OCI-LY7 (cell line): ENCODE results near the gene AMIGO3. TPM values are rescaled to one million over a fixed set of nuclear protein-coding genes. Genes with fewer than 3 reads are reported as not detected.

ENCODE experiments used
- BruUV-seq: library from RNA; stranded (reverse); fragments of 400-500 nt; replicated peaks from 2 replicates; lab custom pipeline; 2021; lab: Mats Ljungman, UMichigan
- CTCF ChIA-PET: fragments of 300-600 bp; sonication (Branson Sonifier 250); formaldehyde crosslinking; loops from one replicate; lab custom pipeline; 2022; ENCODE audit warnings: antibody characterized with exemption; ENCODE audit not compliant: unreplicated experiment; lab: Charles Lee
- POLR2A ChIA-PET: fragments of 300-600 bp; sonication (Branson Sonifier 250); formaldehyde crosslinking; loops from one replicate; lab custom pipeline; 2022; ENCODE audit warnings: antibody characterized with exemption; lab: Charles Lee
- DNase-seq: peaks from one replicate; pipeline ENCODE4 v3.0.0-alpha.2; 2015; ENCODE audit warnings: low spot score
- H2AFZ ChIP-seq: fragments of 200-600 bp; sonication (generic), shearing (Covaris generic); 2 replicates; pipeline ENCODE4 v1.6.1; 2014; ENCODE audit warnings: mild to moderate bottlenecking, antibody characterized with exemption, low read length, moderate library complexity
- H3K27ac ChIP-seq: fragments of 200-600 bp; sonication (generic); 2 replicates; pipeline ENCODE4 v1.5.1; 2014; ENCODE audit warnings: mixed run types, low read depth, mild to moderate bottlenecking, moderate library complexity, low read length, inconsistent platforms; ENCODE audit not compliant: poor library complexity, severe bottlenecking
- H3K36me3 ChIP-seq: fragments of 200-600 bp; sonication (generic); 2 replicates; pipeline ENCODE4 v1.6.1; 2014; ENCODE audit warnings: mild to moderate bottlenecking, antibody characterized with exemption, low read length, moderate library complexity, mixed read lengths; ENCODE audit not compliant: insufficient read depth
- H3K4me1 ChIP-seq: fragments of 200-600 bp; sonication (generic); 2 replicates; pipeline ENCODE4 v1.5.1; 2014; ENCODE audit warnings: mild to moderate bottlenecking, low read length; ENCODE audit not compliant: insufficient read depth, poor library complexity, severe bottlenecking
- H3K4me2 ChIP-seq: fragments of 200-600 bp; sonication (generic); 2 replicates; pipeline ENCODE4 v1.6.1; 2014; ENCODE audit warnings: mild to moderate bottlenecking, low read length
- H3K4me3 ChIP-seq: fragments of 200-600 bp; sonication (generic); 2 replicates; pipeline ENCODE4 v1.5.1; 2014; ENCODE audit warnings: mild to moderate bottlenecking, low read depth, low read length; ENCODE audit not compliant: poor library complexity, severe bottlenecking
- H3K79me2 ChIP-seq: fragments of 200-600 bp; sonication (generic); 2 replicates; pipeline ENCODE4 v1.6.1; 2016; ENCODE audit warnings: low read depth, mild to moderate bottlenecking, low read length, moderate library complexity, mixed read lengths; ENCODE audit not compliant: insufficient read depth
- H3K9me2 ChIP-seq: fragments of 200-600 bp; sonication (generic); 2 replicates; pipeline ENCODE4 v1.6.1; 2016; ENCODE audit warnings: mild to moderate bottlenecking, low read length, mixed read lengths; ENCODE audit not compliant: insufficient read depth
- H3K9me3 ChIP-seq: fragments of 200-600 bp; sonication (generic); 2 replicates; pipeline ENCODE4 v1.6.1; 2014; ENCODE audit warnings: mild to moderate bottlenecking, mixed run types, low read length, mixed read lengths
- H4K20me1 ChIP-seq: fragments of 200-600 bp; sonication (generic); 2 replicates; pipeline ENCODE4 v1.6.1; 2014; ENCODE audit warnings: mild to moderate bottlenecking, antibody characterized with exemption, low read length, moderate library complexity, mixed read lengths; ENCODE audit not compliant: insufficient read depth
- EZH2phosphoT487 ChIP-seq: fragments of 200-600 bp; sonication (generic); IDR thresholded peaks from 2 replicates; pipeline ENCODE4 v1.6.1; 2018; ENCODE audit warnings: low read depth, borderline replicate concordance, mild to moderate bottlenecking, mixed run types, antibody characterized with exemption, low read length, moderate library complexity, mixed read lengths
- intact Hi-C: fragments of 100-400 bp; cut with micrococcal nuclease; formaldehyde crosslinking; loops from one replicate; pipeline ENCODE4 v1.10.0; 2022; ENCODE audit not compliant: unreplicated experiment
- total RNA-seq, 2 experiments: library from RNA; depleted of rRNA in 1 of 2; stranded (reverse); fragments of >200 nt in 1 of 2; shearing (Covaris generic) in 1 of 2; gene quantifications; 2 replicates each; pipeline ENCODE4 v1.2.3, GENCODE V29; 2014 to 2022
- TF ChIP-seq, protein P1 (sequence below): fragments of 200-600 bp; sonication (generic); conservative IDR thresholded peaks from 2 replicates; pipeline ENCODE4 v1.5.1; 2014; ENCODE audit warnings: mild to moderate bottlenecking, antibody characterized with exemption, low read length, moderate library complexity, mixed read lengths

The AMIGO3 gene
- total RNA-seq, 2 experiments from 2014 or later = 0.80 to 4.4 TPM

DNA sequence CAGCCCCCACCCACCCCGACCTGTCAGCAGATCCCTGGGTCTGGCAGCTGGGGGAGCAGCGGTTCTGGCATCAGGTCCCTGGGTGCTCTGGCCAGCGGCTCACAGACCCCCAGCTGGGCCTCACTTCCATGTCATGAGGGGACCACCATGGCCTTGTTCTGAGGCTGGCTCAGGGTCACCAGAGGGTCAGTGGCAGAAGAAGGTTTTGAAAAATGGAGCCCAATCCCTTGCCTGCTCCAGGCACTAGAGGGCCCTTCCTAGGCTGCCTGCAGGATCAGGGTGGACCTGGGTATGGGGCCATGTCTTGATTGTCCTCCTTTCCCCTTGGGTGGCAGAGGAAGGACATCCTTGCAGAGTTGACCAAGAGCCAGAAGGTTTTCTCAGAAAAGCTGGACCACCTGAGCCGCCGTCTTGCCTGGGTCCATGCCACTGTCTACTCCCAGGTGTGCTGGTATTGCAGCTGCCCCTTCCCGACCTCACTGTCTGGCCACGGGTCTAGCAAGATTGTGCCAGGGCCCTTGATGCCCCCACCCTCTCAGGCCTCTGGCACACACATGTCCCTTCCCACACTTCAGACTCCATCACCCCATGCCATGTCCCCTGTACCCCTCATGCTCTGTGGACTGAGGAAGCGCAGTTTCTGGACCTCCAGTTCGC lies 12.9 kb downstream of the AMIGO3 start:
- Histone ChIP-seq H3K79me2 (no peaks in the 10 kb centered on the region), H3K9me2 (no peaks in the 10 kb centered on the region), H2AFZ (no peak overlapping the region), H3K4me1 (no peaks in the 10 kb centered on the region), H4K20me1 (no peaks in the 10 kb centered on the region), H3K4me2 (no peak overlapping the region), H3K9me3 (no peaks in the 10 kb centered on the region), H3K36me3 (0 out of 2 replicates have a peak, but pooled peaks cover 10% of the 10 kb centered on the region), H3K4me3 (no peak overlapping the region), H3K27ac (no peak overlapping the region)
- POLR2A ChIA-PET = no interaction called here
- no TSS peak for BruUV-seq
- CTCF ChIA-PET = interaction anchor here (0.5 kb wide), 1 partner anchor 202 kb away, joined by 4 read pairs; no protein-coding TSS in a partner anchor
- intact Hi-C loops = no loop called here
- DNase-seq = no peak
- TF ChIP-seq EZH2phosphoT487 = no peak
- TF ChIP-seq, protein P1, sequence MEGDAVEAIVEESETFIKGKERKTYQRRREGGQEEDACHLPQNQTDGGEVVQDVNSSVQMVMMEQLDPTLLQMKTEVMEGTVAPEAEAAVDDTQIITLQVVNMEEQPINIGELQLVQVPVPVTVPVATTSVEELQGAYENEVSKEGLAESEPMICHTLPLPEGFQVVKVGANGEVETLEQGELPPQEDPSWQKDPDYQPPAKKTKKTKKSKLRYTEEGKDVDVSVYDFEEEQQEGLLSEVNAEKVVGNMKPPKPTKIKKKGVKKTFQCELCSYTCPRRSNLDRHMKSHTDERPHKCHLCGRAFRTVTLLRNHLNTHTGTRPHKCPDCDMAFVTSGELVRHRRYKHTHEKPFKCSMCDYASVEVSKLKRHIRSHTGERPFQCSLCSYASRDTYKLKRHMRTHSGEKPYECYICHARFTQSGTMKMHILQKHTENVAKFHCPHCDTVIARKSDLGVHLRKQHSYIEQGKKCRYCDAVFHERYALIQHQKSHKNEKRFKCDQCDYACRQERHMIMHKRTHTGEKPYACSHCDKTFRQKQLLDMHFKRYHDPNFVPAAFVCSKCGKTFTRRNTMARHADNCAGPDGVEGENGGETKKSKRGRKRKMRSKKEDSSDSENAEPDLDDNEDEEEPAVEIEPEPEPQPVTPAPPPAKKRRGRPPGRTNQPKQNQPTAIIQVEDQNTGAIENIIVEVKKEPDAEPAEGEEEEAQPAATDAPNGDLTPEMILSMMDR = no peak

DNA sequence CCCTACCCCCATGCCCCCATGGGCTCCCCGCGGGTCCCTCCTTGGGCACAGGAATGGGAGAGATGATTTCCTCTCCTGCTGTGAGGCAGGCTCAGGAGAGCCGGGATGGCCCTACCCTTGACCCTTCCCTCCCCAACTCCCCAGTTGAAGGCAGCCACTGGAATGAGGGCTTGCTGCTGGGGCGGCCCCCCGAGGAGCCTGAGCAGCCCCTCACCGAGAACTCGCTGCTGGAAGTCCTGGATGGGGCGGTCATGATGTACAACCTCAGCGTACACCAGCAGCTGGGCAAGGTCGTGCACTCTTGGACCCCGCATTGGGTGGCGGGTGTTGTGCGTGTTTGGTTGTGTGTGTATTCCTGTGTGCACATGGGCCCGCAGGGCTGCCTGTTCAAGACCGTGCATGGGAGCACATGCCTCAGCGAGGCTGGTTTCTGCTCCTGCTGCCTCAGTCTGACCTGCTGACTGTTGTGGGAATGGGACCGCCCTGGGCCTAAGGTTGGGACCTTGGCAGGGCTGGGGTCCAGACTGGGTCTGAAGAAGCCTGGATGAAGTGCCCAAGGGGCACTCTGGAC lies 14.0 kb downstream of the AMIGO3 start:
- intact Hi-C loops = no loop called here
- Histone ChIP-seq H3K27ac (no peak overlapping the region), H3K4me3 (no peak overlapping the region), H4K20me1 (no peaks in the 10 kb centered on the region), H3K4me1 (no peaks in the 10 kb centered on the region), H3K9me2 (no peaks in the 10 kb centered on the region), H3K36me3 (peaks cover 11% of the 10 kb centered on the region; the same call in 1 of the 2 replicates), H3K79me2 (no peaks in the 10 kb centered on the region), H2AFZ (no peak overlapping the region), H3K4me2 (no peak overlapping the region), H3K9me3 (no peaks in the 10 kb centered on the region)
- BruUV-seq = no TSS peak
- CTCF ChIA-PET = no interaction called here
- no peak for DNase-seq
- POLR2A ChIA-PET = no interaction called here
- TF ChIP-seq, protein P1 = no peak
- TF ChIP-seq EZH2phosphoT487 = no peak

DNA sequence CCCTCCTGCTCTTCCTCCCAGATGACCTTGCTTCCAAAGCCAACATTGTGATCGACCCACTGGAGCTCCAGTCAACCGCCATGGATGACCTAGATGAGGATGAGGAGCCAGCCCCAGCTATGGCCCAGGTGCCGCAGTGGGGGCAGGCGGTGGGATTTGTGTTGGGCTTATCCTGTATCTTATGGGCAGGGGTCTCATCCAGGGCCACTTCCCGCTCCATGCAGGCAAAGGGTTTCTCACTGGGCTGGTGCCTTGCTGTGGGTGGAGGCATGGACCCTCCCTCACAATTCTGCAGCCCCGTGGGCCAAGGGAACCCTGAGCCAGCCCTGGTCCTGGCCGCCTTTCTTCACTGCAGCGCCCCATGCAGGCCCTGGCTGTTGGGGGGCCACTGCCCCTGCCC lies 14.9 kb downstream of the AMIGO3 start:
- intact Hi-C loops = loop anchor here (5.0 kb wide), 1 partner anchor 203 kb away; no protein-coding TSS in a partner anchor

More for the DNA sequence above, 14.9 kb downstream of the AMIGO3 start:
- ChIA-PET POLR2A (no interaction called here), CTCF (no interaction called here)
- Histone ChIP-seq H3K4me3 (no peak overlapping the region), H3K4me1 (no peaks in the 10 kb centered on the region), H4K20me1 (no peaks in the 10 kb centered on the region), H3K79me2 (no peaks in the 10 kb centered on the region), H3K27ac (no peak overlapping the region), H3K9me2 (no peaks in the 10 kb centered on the region), H3K36me3 (peaks cover 11% of the 10 kb centered on the region; the same call in 1 of the 2 replicates), H3K4me2 (no peak overlapping the region), H2AFZ (no peak overlapping the region), H3K9me3 (no peaks in the 10 kb centered on the region)
- DNase-seq = no peak
- TF ChIP-seq EZH2phosphoT487 = no peak
- TF ChIP-seq, protein P1 = no peak
- no TSS peak for BruUV-seq
